Activated CD8-positive, alpha-beta T cell treated with anti-CD3 and anti-CD28 coated beads for 36 hours (primary cell): ENCODE results near the gene JAKMIP2. TPM values are rescaled to one million over a fixed set of nuclear protein-coding genes. Genes with fewer than 3 reads are reported as not detected.
"Not testable (repeated sequence)": the region's sequence is repeated elsewhere in the genome, so short reads cannot be mapped to it uniquely, and the experiment has no call there.

Experiments used
- ATAC-seq: fragments of 200-7000 bp; cut with Tn5 transposase; one replicate; pipeline ENCODE4 v1.10.0; 2021; ENCODE audit warnings: mild to moderate bottlenecking, moderate library complexity
- CTCF ChIA-PET: fragments of 350-600 bp; sonication (Branson Sonifier 250); formaldehyde crosslinking; loops from one replicate; lab custom pipeline; 2021; ENCODE audit warnings: antibody characterized with exemption; lab: Charles Lee
- POLR2A ChIA-PET: fragments of 350-600 bp; sonication (Branson Sonifier 250); formaldehyde crosslinking; loops from one replicate; lab custom pipeline; 2021; ENCODE audit warnings: antibody characterized with exemption; lab: Charles Lee
- DNase-seq: peaks from one replicate; pipeline ENCODE4 v3.0.0-alpha.2; 2020
- H3K27ac Mint-ChIP-seq: one replicate; pipeline ENCODE4 v1.8.0; 2021; ENCODE audit warnings: mild to moderate bottlenecking, mixed read lengths
- H3K27me3 Mint-ChIP-seq: one replicate; pipeline ENCODE4 v1.8.0; 2021; ENCODE audit warnings: mixed read lengths
- H3K36me3 Mint-ChIP-seq: one replicate; pipeline ENCODE4 v1.8.0; 2021; ENCODE audit warnings: low read depth, mixed read lengths
- H3K4me1 Mint-ChIP-seq: one replicate; pipeline ENCODE4 v1.8.0; 2021; ENCODE audit warnings: low read depth, mixed read lengths
- H3K4me3 Mint-ChIP-seq: one replicate; pipeline ENCODE4 v1.8.0; 2021; ENCODE audit warnings: mild to moderate bottlenecking, moderate library complexity, mixed read lengths
- H3K9me3 Mint-ChIP-seq: one replicate; pipeline ENCODE4 v1.8.0; 2021; ENCODE audit warnings: mixed read lengths
- CTCF ChIP-seq: fragments of 200-600 bp; IDR thresholded peaks from one replicate; pipeline ENCODE4 v1.8.0; 2022; ENCODE audit warnings: antibody characterized with exemption, mild to moderate bottlenecking
- intact Hi-C: fragments of 100-400 bp; cut with micrococcal nuclease; formaldehyde crosslinking; loops from one replicate; pipeline ENCODE4 v1.10.0; 2022
- total RNA-seq, 2 experiments: library from RNA; stranded (reverse); gene quantifications; one replicate each; pipeline ENCODE4 v1.2.3, GENCODE V29; 2021

The JAKMIP2 gene
- total RNA-seq, 2 experiments from 2014 or later: 2.6 to 3.2 TPM

DNA sequence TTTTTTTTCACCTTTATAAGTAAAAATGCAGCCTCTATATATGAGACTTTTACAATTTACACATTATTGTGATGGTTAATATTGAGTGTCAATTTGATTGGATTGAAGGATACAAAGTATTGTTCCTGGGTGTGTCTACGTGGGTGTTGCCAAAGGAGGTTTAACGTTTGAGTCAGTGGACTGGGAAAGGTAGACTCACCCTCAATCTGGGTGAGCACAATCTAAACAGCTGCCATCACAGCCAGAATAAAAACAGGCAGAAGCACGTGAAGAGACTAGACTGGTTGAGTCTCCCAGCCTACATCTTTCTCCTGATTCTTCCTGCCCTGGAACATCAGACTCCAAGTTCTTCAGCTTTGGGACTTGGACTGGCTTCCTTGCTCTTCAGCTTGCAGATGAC lies 139.9 kb downstream of the JAKMIP2 start:
- no peak overlapping the region for H3K27ac Mint-ChIP-seq
- no peaks in the 10 kb centered on the region for H3K4me1 Mint-ChIP-seq
- no peaks in the 10 kb centered on the region for H3K36me3 Mint-ChIP-seq
- ChIA-PET POLR2A (no interaction called here), CTCF (interaction anchor here (1.5 kb wide), 1 partner anchor 180 kb away, joined by 5 read pairs; no protein-coding TSS in a partner anchor)
- H3K27me3 Mint-ChIP-seq: no peaks in the 10 kb centered on the region
- H3K9me3 Mint-ChIP-seq: no peaks in the 10 kb centered on the region
- no peak overlapping the region for H3K4me3 Mint-ChIP-seq
- intact Hi-C loops: no loop called here
- DNase-seq: no peak
- ATAC-seq: no peak
- TF ChIP-seq CTCF: no peak

- intact Hi-C loops: no loop called here
- H3K36me3 Mint-ChIP-seq: no peaks in the 10 kb centered on the region
- no peak overlapping the region for H3K4me3 Mint-ChIP-seq
- no peaks in the 10 kb centered on the region for H3K27me3 Mint-ChIP-seq
- ATAC-seq (no peak), DNase-seq (no peak)
- no peaks in the 10 kb centered on the region for H3K9me3 Mint-ChIP-seq
- no peak overlapping the region for H3K27ac Mint-ChIP-seq
- no peaks in the 10 kb centered on the region for H3K4me1 Mint-ChIP-seq
- CTCF ChIA-PET: interaction anchor here (0.8 to 1.9 kb wide), 4 partner anchors 9 to 183 kb away, joined by 3 to 9 read pairs (median 5); no protein-coding TSS in a partner anchor
- POLR2A ChIA-PET: no interaction called here
- no peak for TF ChIP-seq CTCF
Measured at GRCh38 chr5:147639321-147639720, 143.2 kb downstream of the JAKMIP2 start.

GRCh38 chr5:147636729-147636984 lies 145.9 kb downstream of the JAKMIP2 start:
- ChIA-PET POLR2A (no interaction called here), CTCF (interaction anchor here (1.0 to 1.1 kb wide), 2 partner anchors 16 to 186 kb away, joined by 3 read pairs; no protein-coding TSS in a partner anchor)
- Mint-ChIP-seq H3K27me3 (no peaks in the 10 kb centered on the region), H3K36me3 (no peaks in the 10 kb centered on the region), H3K4me1 (no peaks in the 10 kb centered on the region), H3K4me3 (no peak overlapping the region), H3K9me3 (no peaks in the 10 kb centered on the region), H3K27ac (no peak overlapping the region)
- intact Hi-C loops: no loop called here
- ATAC-seq (no peak), DNase-seq (no peak)
- no peak for TF ChIP-seq CTCF

DNA sequence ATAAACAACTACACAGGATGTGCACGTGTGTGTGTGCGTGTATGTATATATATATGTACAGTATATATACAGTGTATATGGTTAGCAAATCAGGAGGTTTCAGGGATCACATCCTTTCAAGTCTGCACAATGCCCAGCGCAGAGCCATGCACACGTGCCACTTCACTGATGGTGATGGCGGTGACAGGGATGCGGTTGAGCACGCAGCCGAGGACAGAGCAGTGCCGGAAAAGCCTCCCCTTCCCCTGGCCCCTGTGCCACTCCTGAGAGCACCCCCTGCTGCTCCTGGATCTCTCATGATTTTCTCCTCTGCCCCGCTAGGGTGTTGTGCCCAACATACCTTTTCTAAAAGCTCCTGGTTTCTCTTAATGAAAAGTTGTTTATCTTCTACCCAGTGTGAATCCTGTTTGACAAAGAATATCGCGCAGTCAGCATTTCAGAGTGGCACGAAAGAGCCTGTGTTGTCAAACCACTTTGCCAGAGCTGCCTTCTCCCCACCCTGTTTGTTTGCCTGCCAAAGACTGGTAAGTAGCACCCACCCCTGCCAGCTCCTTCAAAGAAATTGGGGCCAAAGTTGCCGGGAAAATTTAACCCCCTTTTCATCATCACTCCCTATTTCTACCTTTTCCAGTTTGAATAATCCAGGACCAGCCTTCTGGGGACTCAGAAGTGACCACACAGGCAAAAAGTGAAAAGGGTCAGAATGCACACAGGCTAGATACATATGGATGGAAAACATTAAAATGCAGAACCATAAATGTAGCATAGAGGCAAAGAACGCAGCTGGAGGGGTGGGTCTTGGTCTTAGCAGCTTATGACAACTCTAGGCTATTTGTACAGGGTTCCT lies 146.4 kb downstream of the JAKMIP2 start:
- ChIA-PET POLR2A (interaction anchor here (0.7 kb wide), 1 partner anchor 1635 kb away, joined by 3 read pairs; no protein-coding TSS in a partner anchor), CTCF (interaction anchor here (1.0 to 1.1 kb wide), 2 partner anchors 15 to 187 kb away, joined by 3 read pairs; no protein-coding TSS in a partner anchor)
- Mint-ChIP-seq H3K9me3 (no peaks in the 10 kb centered on the region), H3K27ac (no peak overlapping the region), H3K4me1 (no peaks in the 10 kb centered on the region), H3K4me3 (no peak overlapping the region), H3K36me3 (no peaks in the 10 kb centered on the region), H3K27me3 (no peaks in the 10 kb centered on the region)
- ATAC-seq (no peak), DNase-seq (no peak)
- TF ChIP-seq CTCF: no peak
- intact Hi-C loops: no loop called here

GRCh38 chr5:147635439-147635838 lies 147.1 kb downstream of the JAKMIP2 start:
- H3K27me3 Mint-ChIP-seq, H3K9me3 Mint-ChIP-seq, DNase-seq, H3K36me3 Mint-ChIP-seq, H3K27ac Mint-ChIP-seq, H3K4me1 Mint-ChIP-seq, ATAC-seq, intact Hi-C loops, H3K4me3 Mint-ChIP-seq: not testable (repeated sequence)
- CTCF ChIA-PET: interaction anchor here (1.1 kb wide), 1 partner anchor 187 kb away, joined by 3 read pairs; no protein-coding TSS in a partner anchor
- POLR2A ChIA-PET: interaction anchor here (0.7 kb wide), 1 partner anchor 1634 kb away, joined by 3 read pairs; no protein-coding TSS in a partner anchor
